GM12878 (cell line): Measurements from ENCODE around the gene CHD6. TPM values are rescaled to one million over a fixed set of nuclear protein-coding genes. Genes with fewer than 3 reads are reported as not detected.

ENCODE experiments used
- ATAC-seq: fragments of 200-7000 bp; cut with Tn5 transposase; 3 replicates; pipeline ENCODE4 v1.9.1; 2020; ENCODE audit warnings: mild to moderate bottlenecking, moderate library complexity
- BruUV-seq: library from RNA; stranded (reverse); fragments of 400-500 nt; replicated peaks from 2 replicates; lab custom pipeline; 2021; lab: Mats Ljungman, UMichigan
- CTCF ChIA-PET: fragments of 300-600 bp; sonication (Branson Sonifier 250); formaldehyde crosslinking; extraction: SDS; loops from one replicate; lab custom pipeline; 2021; ENCODE audit warnings: inconsistent platforms; lab: Yijun Ruan, JAX
- POLR2A ChIA-PET: fragments of 350-600 bp; formaldehyde crosslinking; extraction: SDS; loops from one replicate; lab custom pipeline; 2021; ENCODE audit warnings: inconsistent platforms; lab: Charles Lee
- RAD21 ChIA-PET: fragments of 300-600 bp; sonication (Branson Sonifier 250); formaldehyde crosslinking; loops from one replicate; lab custom pipeline; 2023; ENCODE audit warnings: antibody characterized with exemption; ENCODE audit not compliant: unreplicated experiment; lab: Charles Lee
- SMC1A ChIA-PET: fragments of 300-600 bp; sonication (Branson Sonifier 250); formaldehyde crosslinking; loops from one replicate; lab custom pipeline; 2023; ENCODE audit not compliant: unreplicated experiment, uncharacterized antibody; lab: Charles Lee
- DNase-seq: peaks from one replicate; pipeline ENCODE4 v3.0.0-alpha.2; 2011; ENCODE audit warnings: low read depth, low spot score
- FAIRE-seq: peaks from 3 replicates; lab custom pipeline; 2011; peaks lifted over from hg19 to GRCh38; lab: Jason Lieb, UNC
- H2AFZ ChIP-seq: 2 replicates; pipeline ENCODE4 v1.6.0; 2011; ENCODE audit warnings: low read depth, low read length, control low read depth; ENCODE audit not compliant: control insufficient read depth
- H3K27ac ChIP-seq: 2 replicates; pipeline ENCODE4 v1.5.1; 2011; ENCODE audit warnings: control low read depth; ENCODE audit not compliant: control insufficient read depth, insufficient read depth
- H3K27me3 ChIP-seq, 2 experiments: replicated peaks in 1 of 2; 2 replicates each; pipeline versions ENCODE4 v1.6.0 to v1.6.1; 2011; ENCODE audit warnings: low read length in 1 of 2; ENCODE audit not compliant: control insufficient read depth in 2 of 2, insufficient read depth in 2 of 2
- H3K36me3 ChIP-seq, 2 experiments: 2 replicates each; pipeline ENCODE4 v1.5.1; 2011; ENCODE audit warnings: low read length in 1 of 2; ENCODE audit not compliant: control insufficient read depth in 2 of 2, insufficient read depth in 2 of 2
- H3K4me1 ChIP-seq: 2 replicates; pipeline ENCODE4 v1.6.1; 2011; ENCODE audit warnings: mild to moderate bottlenecking, low read length, moderate library complexity, mixed read lengths; ENCODE audit not compliant: control insufficient read depth, insufficient read depth
- H3K4me2 ChIP-seq: 2 replicates; pipeline ENCODE4 v1.6.0; 2011; ENCODE audit warnings: control low read depth; ENCODE audit not compliant: control insufficient read depth, insufficient read depth
- H3K4me3 ChIP-seq: fragments of 200-600 bp; sonication (generic); 2 replicates; pipeline ENCODE4 v1.5.1; 2016
- H3K79me2 ChIP-seq: 2 replicates; pipeline ENCODE4 v1.6.0; 2011; ENCODE audit warnings: low read length; ENCODE audit not compliant: control insufficient read depth, insufficient read depth
- H3K9ac ChIP-seq: 2 replicates; pipeline ENCODE4 v1.8.0; 2011; ENCODE audit warnings: low read length, control low read depth, mixed read lengths; ENCODE audit not compliant: control insufficient read depth, insufficient read depth
- H3K9me3 ChIP-seq: replicated peaks from 3 replicates; pipeline ENCODE4 v1.5.1; 2011; ENCODE audit warnings: mild to moderate bottlenecking, low read length; ENCODE audit not compliant: control insufficient read depth, insufficient read depth
- H4K20me1 ChIP-seq: 2 replicates; pipeline ENCODE4 v1.6.0; 2011; ENCODE audit not compliant: control insufficient read depth, insufficient read depth
- BMI1 ChIP-seq: fragments of 450-650 bp; IDR thresholded peaks from 2 replicates; pipeline ENCODE4 v1.6.1; 2016; ENCODE audit warnings: mild to moderate bottlenecking, moderate library complexity, borderline replicate concordance
- ELK1 ChIP-seq: IDR thresholded peaks from 2 replicates; pipeline ENCODE4 v1.6.1; 2012; ENCODE audit warnings: low read depth, low read length, improper control_type of control experiment
- GATAD2B ChIP-seq: fragments of 450-650 bp; conservative IDR thresholded peaks from 2 replicates; pipeline ENCODE4 v1.6.1; 2017; ENCODE audit warnings: low read depth, mild to moderate bottlenecking, moderate library complexity
- JUNB ChIP-seq: IDR thresholded peaks from 2 replicates; pipeline ENCODE4 v1.6.1; 2016; ENCODE audit warnings: antibody characterized with exemption, mild to moderate bottlenecking
- NFIC ChIP-seq: IDR thresholded peaks from 2 replicates; pipeline ENCODE4 v1.6.1; 2012; ENCODE audit warnings: low read depth, mild to moderate bottlenecking, inconsistent platforms, low read length, moderate library complexity
- NFYB ChIP-seq: IDR thresholded peaks from 2 replicates; pipeline ENCODE4 v1.6.1; 2011; ENCODE audit warnings: low read depth, mild to moderate bottlenecking, low read length, improper control_type of control experiment, moderate library complexity; ENCODE audit not compliant: insufficient read depth
- NR2C1 ChIP-seq: fragments of 450-650 bp; IDR thresholded peaks from 2 replicates; pipeline ENCODE4 v1.6.1; 2017; ENCODE audit warnings: antibody characterized with exemption, mild to moderate bottlenecking, moderate library complexity
- PKNOX1 ChIP-seq: fragments of 450-650 bp; IDR thresholded peaks from 2 replicates; pipeline ENCODE4 v1.6.1; 2016; ENCODE audit warnings: mild to moderate bottlenecking
- RUNX3 ChIP-seq: IDR thresholded peaks from 2 replicates; pipeline ENCODE4 v1.6.1; 2012; ENCODE audit warnings: low read length, inconsistent platforms
- SMC3 ChIP-seq: IDR thresholded peaks from 2 replicates; pipeline ENCODE4 v1.6.1; 2011; ENCODE audit warnings: low read length, improper control_type of control experiment, borderline replicate concordance
- STAT3 ChIP-seq: IDR thresholded peaks from 2 replicates; pipeline ENCODE4 v1.6.1; 2011; ENCODE audit warnings: low read depth, low read length, improper control_type of control experiment
- WGBS: methylation state at CpG from one replicate; pipeline ENCODE4 v1.1.6; 2016; ENCODE audit warnings: low lambda C conversion rate; ENCODE audit not compliant: insufficient replicate concordance, insufficient coverage; ENCODE audit errors: missing lambda C conversion rate; 5-methylcytosine and 5-hydroxymethylcytosine counted together
- in situ Hi-C: fragments of 300-500 bp; cut with MboI; formaldehyde crosslinking; loops from 9 replicates; pipeline ENCODE4 v1.14.3; 2018; ENCODE audit warnings: mixed read lengths
- intact Hi-C: fragments of 100-400 bp; cut with micrococcal nuclease; formaldehyde crosslinking; loops from one replicate; pipeline ENCODE4 v1.14.2; 2022; ENCODE audit not compliant: unreplicated experiment
- polyA plus RNA-seq, 11 experiments: library from polyadenylated mRNA; depleted of rRNA in 4 of 11; unstranded in 6 of 11; stranded (reverse) in 5 of 11; fragments of >200 nt; fragmentation: Nextera tagmentation in 4 of 11; fragmentation: Illumina TruSeq in 1 of 11; extraction: Ambion mirVana in 4 of 11; extraction: Trizol in 1 of 11; gene quantifications; 1 replicate in 1 of 11; 2 replicates in 10 of 11; pipeline versions ENCODE4 v1.2.1 to v1.2.3, GENCODE V29; 2011 to 2016; ENCODE audit warnings: inconsistent platforms in 2 of 11, missing spikeins in 2 of 11, low read depth in 1 of 11
- total RNA-seq, 4 experiments: library from RNA; depleted of rRNA in 3 of 4; stranded (reverse); fragments of >200 nt in 3 of 4; fragmentation: Illumina TruSeq in 1 of 4; extraction: Trizol in 1 of 4; gene quantifications; 2 replicates each; pipeline versions ENCODE4 v1.2.1 to v1.2.3, GENCODE V29; 2013 to 2021

CHD6 gene
- total and polyA plus RNA-seq, 10 of the 15 experiments (the other 5 are each of a cell fraction or from before 2014, with no cell fraction given), result 4.3 to 25.5 (median 17.1) TPM

GRCh38 chr20:41355192-41355591 is 263.0 kb downstream of the CHD6 start:
- ChIA-PET POLR2A (no interaction called here), RAD21 (no interaction called here), CTCF (interaction anchor here (1.0 kb wide), 1 partner anchor 15 kb away, joined by 4 read pairs; the partner anchor contains the start of gene LPIN3), SMC1A (no interaction called here)
- TF ChIP-seq NFIC, result no peak
- TF ChIP-seq BMI1, result no peak
- no peak for TF ChIP-seq NFYB
- TF ChIP-seq NR2C1, result no peak
- no peak for TF ChIP-seq SMC3
- TF ChIP-seq GATAD2B, result no peak
- no peak for TF ChIP-seq JUNB
- TF ChIP-seq PKNOX1, result no peak
- no peak for TF ChIP-seq ELK1
- TF ChIP-seq STAT3, result no peak
- no peak for TF ChIP-seq RUNX3
- ATAC-seq, result no peak
- BruUV-seq, result no TSS peak
- 96% methylated on average over 3 of the region's 3 CpGs for WGBS
- no peak overlapping the region for H2AFZ ChIP-seq
- H3K4me2 ChIP-seq, result no peak overlapping the region
- in situ Hi-C loops (no loop called here), intact Hi-C loops (no loop called here)
- no peaks in the 10 kb centered on the region for H3K27me3 ChIP-seq
- H3K4me1 ChIP-seq, result no peaks in the 10 kb centered on the region
- no peak for FAIRE-seq
- DNase-seq, result no peak
- H4K20me1 ChIP-seq, result no peaks in the 10 kb centered on the region
- no peak overlapping the region for H3K4me3 ChIP-seq
- H3K79me2 ChIP-seq, result no peaks in the 10 kb centered on the region
- no peaks in the 10 kb centered on the region for H3K9me3 ChIP-seq
- no peaks in the 10 kb centered on the region for H3K36me3 ChIP-seq
- H3K27ac ChIP-seq, result no peak overlapping the region
- no peak overlapping the region for H3K9ac ChIP-seq
